OCI-LY7 (cell line): ENCODE data around the gene HTT-AS. TPM values are rescaled to one million over a fixed set of nuclear protein-coding genes. Genes with fewer than 3 reads are reported as not detected.

Experiments
- BruUV-seq: library from RNA; stranded (reverse); fragments of 400-500 nt; replicated peaks from 2 replicates; lab custom pipeline; 2021; lab: Mats Ljungman, UMichigan
- CTCF ChIA-PET: fragments of 300-600 bp; sonication (Branson Sonifier 250); formaldehyde crosslinking; loops from one replicate; lab custom pipeline; 2022; ENCODE audit warnings: antibody characterized with exemption; ENCODE audit not compliant: unreplicated experiment; lab: Charles Lee
- POLR2A ChIA-PET: fragments of 300-600 bp; sonication (Branson Sonifier 250); formaldehyde crosslinking; loops from one replicate; lab custom pipeline; 2022; ENCODE audit warnings: antibody characterized with exemption; lab: Charles Lee
- DNase-seq: peaks from one replicate; pipeline ENCODE4 v3.0.0-alpha.2; 2015; ENCODE audit warnings: low spot score
- H2AFZ ChIP-seq: fragments of 200-600 bp; sonication (generic), shearing (Covaris generic); 2 replicates; pipeline ENCODE4 v1.6.1; 2014; ENCODE audit warnings: mild to moderate bottlenecking, antibody characterized with exemption, low read length, moderate library complexity
- H3K27ac ChIP-seq: fragments of 200-600 bp; sonication (generic); 2 replicates; pipeline ENCODE4 v1.5.1; 2014; ENCODE audit warnings: mixed run types, low read depth, mild to moderate bottlenecking, moderate library complexity, low read length, inconsistent platforms; ENCODE audit not compliant: poor library complexity, severe bottlenecking
- H3K36me3 ChIP-seq: fragments of 200-600 bp; sonication (generic); 2 replicates; pipeline ENCODE4 v1.6.1; 2014; ENCODE audit warnings: mild to moderate bottlenecking, antibody characterized with exemption, low read length, moderate library complexity, mixed read lengths; ENCODE audit not compliant: insufficient read depth
- H3K4me1 ChIP-seq: fragments of 200-600 bp; sonication (generic); 2 replicates; pipeline ENCODE4 v1.5.1; 2014; ENCODE audit warnings: mild to moderate bottlenecking, low read length; ENCODE audit not compliant: insufficient read depth, poor library complexity, severe bottlenecking
- H3K4me2 ChIP-seq: fragments of 200-600 bp; sonication (generic); 2 replicates; pipeline ENCODE4 v1.6.1; 2014; ENCODE audit warnings: mild to moderate bottlenecking, low read length
- H3K4me3 ChIP-seq: fragments of 200-600 bp; sonication (generic); 2 replicates; pipeline ENCODE4 v1.5.1; 2014; ENCODE audit warnings: mild to moderate bottlenecking, low read depth, low read length; ENCODE audit not compliant: poor library complexity, severe bottlenecking
- H3K79me2 ChIP-seq: fragments of 200-600 bp; sonication (generic); 2 replicates; pipeline ENCODE4 v1.6.1; 2016; ENCODE audit warnings: low read depth, mild to moderate bottlenecking, low read length, moderate library complexity, mixed read lengths; ENCODE audit not compliant: insufficient read depth
- H3K9me2 ChIP-seq: fragments of 200-600 bp; sonication (generic); 2 replicates; pipeline ENCODE4 v1.6.1; 2016; ENCODE audit warnings: mild to moderate bottlenecking, low read length, mixed read lengths; ENCODE audit not compliant: insufficient read depth
- H3K9me3 ChIP-seq: fragments of 200-600 bp; sonication (generic); 2 replicates; pipeline ENCODE4 v1.6.1; 2014; ENCODE audit warnings: mild to moderate bottlenecking, mixed run types, low read length, mixed read lengths
- H4K20me1 ChIP-seq: fragments of 200-600 bp; sonication (generic); 2 replicates; pipeline ENCODE4 v1.6.1; 2014; ENCODE audit warnings: mild to moderate bottlenecking, antibody characterized with exemption, low read length, moderate library complexity, mixed read lengths; ENCODE audit not compliant: insufficient read depth
- EZH2phosphoT487 ChIP-seq: fragments of 200-600 bp; sonication (generic); IDR thresholded peaks from 2 replicates; pipeline ENCODE4 v1.6.1; 2018; ENCODE audit warnings: low read depth, borderline replicate concordance, mild to moderate bottlenecking, mixed run types, antibody characterized with exemption, low read length, moderate library complexity, mixed read lengths
- intact Hi-C: fragments of 100-400 bp; cut with micrococcal nuclease; formaldehyde crosslinking; loops from one replicate; pipeline ENCODE4 v1.10.0; 2022; ENCODE audit not compliant: unreplicated experiment
- total RNA-seq, 2 experiments: library from RNA; depleted of rRNA in 1 of 2; stranded (reverse); fragments of >200 nt in 1 of 2; shearing (Covaris generic) in 1 of 2; gene quantifications; 2 replicates each; pipeline ENCODE4 v1.2.3, GENCODE V29; 2014 to 2022
- TF ChIP-seq, protein P1 (sequence below): fragments of 200-600 bp; sonication (generic); conservative IDR thresholded peaks from 2 replicates; pipeline ENCODE4 v1.5.1; 2014; ENCODE audit warnings: mild to moderate bottlenecking, antibody characterized with exemption, low read length, moderate library complexity, mixed read lengths

Gene HTT-AS
- total RNA-seq, 2 experiments from 2014 or later = not detected

- H2AFZ ChIP-seq = no peak overlapping the region
These were observed 52.7 kb downstream of the HTT-AS start for GRCh38 chr4:3021627-3022026.

GRCh38 chr4:3021127-3021526, 53.2 kb downstream of the HTT-AS start:
- POLR2A ChIA-PET = interaction anchor here (1.2 kb wide), 1 partner anchor 19 kb away, joined by 3 read pairs; no protein-coding TSS in a partner anchor
- no peak for DNase-seq
- H3K9me3 ChIP-seq = no peaks in the 10 kb centered on the region
- no peaks in the 10 kb centered on the region for H3K79me2 ChIP-seq
- TF ChIP-seq, protein P1, sequence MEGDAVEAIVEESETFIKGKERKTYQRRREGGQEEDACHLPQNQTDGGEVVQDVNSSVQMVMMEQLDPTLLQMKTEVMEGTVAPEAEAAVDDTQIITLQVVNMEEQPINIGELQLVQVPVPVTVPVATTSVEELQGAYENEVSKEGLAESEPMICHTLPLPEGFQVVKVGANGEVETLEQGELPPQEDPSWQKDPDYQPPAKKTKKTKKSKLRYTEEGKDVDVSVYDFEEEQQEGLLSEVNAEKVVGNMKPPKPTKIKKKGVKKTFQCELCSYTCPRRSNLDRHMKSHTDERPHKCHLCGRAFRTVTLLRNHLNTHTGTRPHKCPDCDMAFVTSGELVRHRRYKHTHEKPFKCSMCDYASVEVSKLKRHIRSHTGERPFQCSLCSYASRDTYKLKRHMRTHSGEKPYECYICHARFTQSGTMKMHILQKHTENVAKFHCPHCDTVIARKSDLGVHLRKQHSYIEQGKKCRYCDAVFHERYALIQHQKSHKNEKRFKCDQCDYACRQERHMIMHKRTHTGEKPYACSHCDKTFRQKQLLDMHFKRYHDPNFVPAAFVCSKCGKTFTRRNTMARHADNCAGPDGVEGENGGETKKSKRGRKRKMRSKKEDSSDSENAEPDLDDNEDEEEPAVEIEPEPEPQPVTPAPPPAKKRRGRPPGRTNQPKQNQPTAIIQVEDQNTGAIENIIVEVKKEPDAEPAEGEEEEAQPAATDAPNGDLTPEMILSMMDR = no peak
- no peak for TF ChIP-seq EZH2phosphoT487
- CTCF ChIA-PET = no interaction called here
- intact Hi-C loops = no loop called here
- H3K36me3 ChIP-seq = no peaks in the 10 kb centered on the region
- no peak overlapping the region for H3K27ac ChIP-seq
- H4K20me1 ChIP-seq = no peaks in the 10 kb centered on the region
- no peak overlapping the region for H2AFZ ChIP-seq
- H3K4me3 ChIP-seq = no peak overlapping the region
- peaks cover 10% of the 10 kb centered on the region for H3K4me1 ChIP-seq
- BruUV-seq = no TSS peak
- H3K9me2 ChIP-seq = no peaks in the 10 kb centered on the region
- no peak overlapping the region for H3K4me2 ChIP-seq

More at GRCh38 chr4:3021627-3022026, 52.7 kb downstream of the HTT-AS start:
- ChIA-PET POLR2A (interaction anchor here (1.2 kb wide), 1 partner anchor 18 kb away, joined by 3 read pairs; no protein-coding TSS in a partner anchor), CTCF (no interaction called here)
- no peak overlapping the region for H3K4me3 ChIP-seq
- H3K79me2 ChIP-seq = no peaks in the 10 kb centered on the region
- BruUV-seq = no TSS peak
- H3K36me3 ChIP-seq = no peaks in the 10 kb centered on the region
- peaks cover 10% of the 10 kb centered on the region for H3K4me1 ChIP-seq
- H3K4me2 ChIP-seq = no peak overlapping the region
- no peaks in the 10 kb centered on the region for H3K9me2 ChIP-seq
- intact Hi-C loops = no loop called here
- no peaks in the 10 kb centered on the region for H4K20me1 ChIP-seq
- H3K9me3 ChIP-seq = no peaks in the 10 kb centered on the region
- no peak overlapping the region for H3K27ac ChIP-seq
- no peak for DNase-seq
- TF ChIP-seq, protein P1 = no peak
- no peak for TF ChIP-seq EZH2phosphoT487

GRCh38 chr4:3019145-3019846, 55.0 kb downstream of the HTT-AS start:
- no TSS peak for BruUV-seq
- no peak overlapping the region for H3K4me3 ChIP-seq
- no peaks in the 10 kb centered on the region for H4K20me1 ChIP-seq
- DNase-seq = no peak
- no peak overlapping the region for H2AFZ ChIP-seq
- POLR2A ChIA-PET = no interaction called here
- no peak for TF ChIP-seq EZH2phosphoT487
- TF ChIP-seq, protein P1 = no peak
- no peaks in the 10 kb centered on the region for H3K9me3 ChIP-seq
- CTCF ChIA-PET = no interaction called here
- H3K79me2 ChIP-seq = no peaks in the 10 kb centered on the region
- intact Hi-C loops = no loop called here
- H3K36me3 ChIP-seq = no peaks in the 10 kb centered on the region
- peaks cover 10% of the 10 kb centered on the region for H3K4me1 ChIP-seq
- H3K9me2 ChIP-seq = no peaks in the 10 kb centered on the region
- no peak overlapping the region for H3K4me2 ChIP-seq
- H3K27ac ChIP-seq = no peak overlapping the region
